Stimulated activated CD8-positive, alpha-beta memory T cell treated with anti-CD3 and anti-CD28 coated beads, Interleukin-4, amount 100 ng/mL, for 24 hours (primary cell): ENCODE results near the gene ASCL2.

Source experiments
- DNase-seq: peaks from one replicate; pipeline ENCODE4 v3.0.0-alpha.2; 2020; ENCODE audit warnings: low read depth

ASCL2 gene, protein sequence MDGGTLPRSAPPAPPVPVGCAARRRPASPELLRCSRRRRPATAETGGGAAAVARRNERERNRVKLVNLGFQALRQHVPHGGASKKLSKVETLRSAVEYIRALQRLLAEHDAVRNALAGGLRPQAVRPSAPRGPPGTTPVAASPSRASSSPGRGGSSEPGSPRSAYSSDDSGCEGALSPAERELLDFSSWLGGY

DNA sequence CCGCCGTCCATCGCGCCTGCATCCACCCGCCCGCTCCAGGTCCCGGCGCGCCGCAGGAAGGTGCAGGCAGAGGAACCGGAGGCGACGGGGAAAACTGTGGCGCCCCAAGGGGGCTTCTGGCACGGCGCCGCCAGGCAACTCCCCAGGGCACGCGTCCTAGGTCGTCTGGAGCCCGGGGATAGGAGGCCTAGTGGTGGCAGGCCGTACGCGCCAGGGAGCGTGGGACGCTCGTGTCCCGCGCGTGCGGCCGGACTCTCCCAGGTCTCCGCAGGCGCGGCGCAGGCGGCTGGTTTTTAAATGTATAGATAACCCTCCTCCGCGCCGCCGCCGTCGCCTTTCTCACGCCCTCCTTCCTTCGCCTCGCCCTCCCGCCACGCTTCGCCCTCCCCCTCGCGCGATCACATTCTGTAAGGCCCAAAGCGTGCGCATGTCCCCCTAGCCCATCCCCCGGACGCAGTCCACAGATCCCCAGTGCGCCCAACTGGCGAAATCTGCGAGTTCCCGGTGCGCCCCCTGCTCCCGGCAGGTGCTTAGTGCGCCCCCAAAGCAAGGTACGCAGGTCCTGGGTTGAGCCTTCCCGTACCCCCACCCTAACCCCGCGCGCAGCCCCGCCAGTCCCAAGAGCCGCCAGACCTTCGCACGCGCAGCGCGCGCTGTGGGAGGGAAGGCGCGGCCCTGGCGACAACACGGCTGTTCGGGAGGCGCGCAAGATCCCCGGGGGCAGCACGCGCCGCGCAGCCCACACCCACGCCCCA lies at the start of gene ASCL2:
Gene ASCL2 (minus strand): TSS at position 267 of the 755 bp plus-strand sequence. CDS start 256 bp downstream, at position 11.
- DNase-seq, result no peak

DNA sequence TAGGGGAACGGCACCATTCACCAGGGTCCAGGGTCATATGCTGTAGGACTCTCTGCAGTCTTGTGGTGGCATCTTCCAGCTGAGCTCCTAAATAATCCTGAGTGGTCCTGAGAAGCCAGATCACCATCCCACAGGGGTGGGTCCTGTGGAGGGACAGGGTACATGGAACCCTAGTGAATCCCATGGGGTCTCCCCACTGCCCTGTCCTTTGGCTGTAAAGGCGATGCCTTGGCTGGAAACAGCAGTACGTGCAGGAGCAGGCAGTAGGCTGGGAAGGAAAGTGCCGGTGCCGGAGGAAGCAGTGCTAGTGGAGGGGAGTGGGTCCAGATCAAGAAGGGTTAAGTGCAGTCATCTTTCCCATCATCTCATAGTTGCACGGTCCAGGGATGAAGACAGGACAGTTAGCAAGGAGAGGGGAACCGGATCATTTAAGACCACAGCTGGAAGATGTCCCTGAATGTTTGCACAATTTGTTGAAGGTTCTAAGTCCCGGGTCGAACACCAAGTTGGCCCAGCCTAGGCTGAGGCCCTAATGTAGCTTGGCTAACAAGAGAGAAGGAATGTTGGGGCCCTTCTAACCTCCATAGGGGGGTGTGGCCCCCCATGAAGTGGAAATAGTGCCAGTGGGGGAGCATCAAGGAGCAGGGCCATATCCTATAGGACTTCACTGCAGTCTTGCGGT lies 49.5 kb upstream of the ASCL2 start:
- DNase-seq, result no peak

DNA sequence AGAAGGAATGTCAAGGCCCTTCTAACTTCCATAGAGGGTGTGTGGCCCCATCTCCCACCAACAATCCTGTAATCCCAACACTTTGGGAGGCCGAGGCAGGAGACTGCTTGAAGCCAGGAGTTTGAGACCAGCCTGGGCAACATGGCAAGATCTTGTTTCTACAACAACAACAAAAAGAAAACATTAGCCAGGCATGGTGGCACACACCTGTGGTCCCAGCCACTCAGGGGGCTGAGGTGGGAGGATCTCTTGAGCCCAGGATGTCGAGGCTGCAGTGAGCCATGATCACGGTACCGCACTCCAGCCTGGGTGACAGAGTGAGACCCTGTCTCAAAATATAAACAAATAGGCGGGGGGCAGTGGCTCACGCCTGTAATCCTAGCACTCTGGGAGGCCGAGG lies 48.3 kb upstream of the ASCL2 start:
- no peak for DNase-seq

DNA sequence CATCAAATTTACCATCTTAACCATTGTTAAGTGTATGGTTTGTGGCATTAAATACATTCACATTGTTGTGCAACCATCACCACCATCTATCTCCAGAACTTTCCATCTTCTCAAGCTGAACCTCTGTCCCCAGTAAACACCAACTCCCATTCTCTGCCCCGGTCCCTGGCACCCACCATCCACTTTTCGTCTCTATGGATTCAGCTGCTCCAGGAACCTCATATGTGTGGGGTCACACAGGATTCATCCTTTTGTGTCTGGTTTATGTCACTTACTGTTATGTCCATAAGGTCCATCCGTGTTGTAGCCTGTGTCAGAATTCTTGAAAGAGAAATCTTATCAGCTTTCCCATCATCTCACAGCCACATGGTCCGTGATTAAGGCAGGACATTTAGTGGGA lies 47.7 kb upstream of the ASCL2 start:
- no peak for DNase-seq

DNA sequence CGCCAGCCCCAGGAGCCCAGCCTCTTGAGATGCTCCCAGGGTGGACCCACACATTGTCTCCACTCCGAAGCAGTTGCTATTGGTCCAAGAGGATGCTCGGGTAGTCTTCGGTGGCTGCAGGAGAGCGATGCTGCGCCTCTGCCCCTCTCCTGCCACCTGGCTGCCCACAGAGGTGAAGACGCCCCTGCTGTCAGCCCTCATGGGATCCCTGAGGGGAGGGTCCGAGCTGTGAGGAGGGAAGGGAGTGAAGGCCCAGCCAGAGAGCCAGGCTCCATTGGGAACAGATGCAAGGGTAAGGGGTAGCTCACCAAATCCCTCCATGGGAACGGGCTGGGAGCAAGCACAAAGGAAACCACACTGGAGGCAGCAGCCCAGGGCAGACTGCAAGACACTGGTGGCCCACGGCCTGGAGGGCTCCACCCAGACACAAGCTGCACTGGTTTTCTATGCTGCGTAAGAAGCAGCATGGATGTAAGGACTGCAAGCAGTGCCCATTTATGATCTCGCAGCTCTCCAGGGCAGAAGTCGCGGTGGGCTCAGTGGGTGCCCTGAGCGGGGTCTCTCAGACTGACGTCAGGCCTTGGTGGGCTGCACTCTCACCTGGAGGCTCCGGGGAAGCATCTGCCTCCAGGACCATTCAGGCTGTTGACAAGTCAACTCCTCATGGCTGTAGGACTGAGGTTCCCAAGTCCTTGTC lies 47.1 kb upstream of the ASCL2 start:
- no peak for DNase-seq

DNA sequence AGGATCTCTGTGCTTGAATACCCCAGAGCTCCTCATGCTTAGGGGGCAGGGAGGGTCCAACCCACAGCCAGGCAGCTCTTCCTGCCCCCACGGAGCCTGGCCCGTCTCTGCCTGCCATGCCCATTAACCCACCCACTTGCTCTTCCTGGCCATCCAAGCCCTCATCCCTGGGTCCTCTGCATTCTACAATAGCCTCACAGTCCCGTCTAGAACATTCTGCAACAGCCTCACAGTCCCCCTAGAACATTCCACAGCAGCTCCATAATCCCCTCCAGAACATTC lies 46.5 kb upstream of the ASCL2 start:
- no peak for DNase-seq

DNA sequence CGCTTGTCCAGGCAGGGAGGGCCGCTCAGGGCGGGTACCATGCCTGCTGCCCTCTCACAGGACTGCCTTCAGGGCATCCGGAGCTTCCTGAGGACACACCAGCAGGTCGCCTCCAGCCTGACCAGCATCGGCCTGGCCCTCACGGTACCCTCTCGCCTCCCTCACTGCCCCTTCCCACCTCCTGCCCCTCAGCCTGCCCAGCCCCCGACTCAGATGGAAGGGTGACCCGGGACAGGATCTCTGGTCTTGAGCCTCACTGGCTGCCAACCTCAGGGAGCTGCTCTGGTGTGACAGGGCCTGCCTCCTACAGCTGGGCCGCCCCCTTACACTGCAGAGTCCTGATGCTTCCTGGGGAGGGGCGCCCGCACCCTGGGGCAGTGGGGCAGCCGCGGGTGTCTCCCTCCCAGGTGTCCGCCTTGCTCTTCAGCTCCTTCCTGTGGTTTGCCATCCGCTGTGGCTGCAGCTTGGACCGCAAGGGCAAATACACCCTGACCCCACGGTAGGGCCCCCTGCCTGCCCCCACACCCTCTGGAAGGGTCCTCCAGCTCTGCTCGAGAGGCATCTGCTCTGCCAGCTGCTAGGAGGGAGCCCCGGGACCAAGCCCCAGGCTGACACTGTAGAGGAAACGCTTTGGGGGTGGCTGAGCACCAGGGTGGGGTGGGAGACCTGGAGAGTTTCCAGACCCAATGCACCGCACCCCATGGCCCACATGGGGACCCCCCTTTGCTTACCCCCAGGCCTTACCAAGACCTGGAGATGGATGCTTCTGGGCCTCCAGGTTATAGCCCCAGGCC lies 46.0 kb upstream of the ASCL2 start:
- DNase-seq, result no peak

DNA sequence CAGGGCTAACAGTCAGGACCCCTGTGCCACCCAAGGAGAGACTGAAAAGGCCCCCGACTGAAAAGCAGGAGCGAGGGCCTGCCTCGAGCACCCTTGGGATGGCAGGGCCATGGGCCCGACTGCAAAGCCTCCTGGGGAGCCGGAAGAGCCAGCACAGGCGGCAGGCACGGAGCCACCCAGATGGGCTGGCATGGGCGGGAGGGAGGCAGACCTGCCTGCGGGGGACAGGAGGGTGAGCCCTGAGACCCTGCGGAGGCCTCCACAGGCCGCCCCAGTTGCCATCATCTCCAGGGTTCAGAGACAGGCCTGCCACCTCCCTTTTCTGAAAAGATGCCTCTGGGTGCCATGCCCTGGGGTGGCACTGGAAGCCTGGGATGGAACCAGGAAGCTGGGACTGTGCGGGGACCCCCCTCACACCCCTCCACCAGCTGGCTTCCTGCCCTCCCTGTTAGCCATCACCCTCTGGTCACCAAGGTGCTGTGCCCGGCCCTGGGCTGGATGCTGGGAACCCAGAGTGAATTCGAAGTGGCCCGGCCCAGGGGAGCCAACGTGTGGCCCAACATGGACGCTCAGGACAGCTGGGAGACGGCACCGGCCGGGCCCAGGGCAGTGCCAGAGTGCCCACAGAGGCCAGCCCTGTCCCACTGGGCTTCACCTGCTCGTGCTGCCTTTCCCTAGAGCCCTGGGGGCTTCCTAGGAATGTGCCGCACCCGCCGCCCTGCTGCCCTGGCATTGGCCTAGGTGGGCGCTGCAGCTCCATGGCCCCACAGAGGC lies 45.2 kb upstream of the ASCL2 start:
- DNase-seq, result no peak

DNA sequence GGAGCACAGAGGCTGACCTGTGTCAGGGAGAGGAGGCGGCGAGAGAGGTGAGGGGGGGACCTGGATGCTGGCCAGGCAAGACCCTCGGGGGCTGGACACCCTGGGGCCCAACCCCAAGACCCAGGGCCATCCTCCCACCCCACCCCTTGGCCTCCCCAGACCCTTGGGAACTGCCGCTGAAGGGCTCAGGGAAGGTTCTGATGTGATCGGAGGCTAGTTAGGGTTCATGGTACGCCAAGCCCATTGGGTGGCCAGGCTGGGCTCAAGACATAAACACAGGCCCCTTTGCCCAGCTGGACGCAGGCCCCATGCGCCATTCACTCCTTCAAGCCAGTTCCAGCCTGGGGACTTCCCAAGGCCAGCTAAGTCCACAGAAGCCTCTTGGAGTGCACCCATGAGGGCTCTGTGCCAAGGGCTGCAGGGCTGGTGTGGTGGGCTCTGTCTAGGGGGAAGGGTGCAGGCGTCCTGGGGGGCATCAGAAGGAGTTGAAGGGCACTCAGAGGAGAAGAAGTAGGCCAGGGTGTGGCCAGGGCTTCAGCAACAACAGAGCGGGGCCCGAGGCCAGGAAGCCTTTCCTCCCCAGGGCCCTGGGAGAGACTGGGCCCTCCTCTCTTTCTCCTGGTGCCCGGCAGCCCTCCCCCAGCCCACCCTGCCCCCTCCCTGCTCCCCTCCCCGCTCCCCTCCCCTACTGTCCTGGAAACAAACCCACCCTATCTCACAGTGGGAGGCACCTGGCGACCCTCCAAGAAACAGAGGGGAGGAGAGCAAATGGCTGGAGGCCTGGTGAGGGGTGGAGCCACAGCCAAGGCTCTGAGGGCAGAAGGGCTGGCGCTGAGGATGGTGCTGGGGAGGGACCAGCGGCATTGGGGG lies 44.4 kb upstream of the ASCL2 start:
- no peak for DNase-seq

DNA sequence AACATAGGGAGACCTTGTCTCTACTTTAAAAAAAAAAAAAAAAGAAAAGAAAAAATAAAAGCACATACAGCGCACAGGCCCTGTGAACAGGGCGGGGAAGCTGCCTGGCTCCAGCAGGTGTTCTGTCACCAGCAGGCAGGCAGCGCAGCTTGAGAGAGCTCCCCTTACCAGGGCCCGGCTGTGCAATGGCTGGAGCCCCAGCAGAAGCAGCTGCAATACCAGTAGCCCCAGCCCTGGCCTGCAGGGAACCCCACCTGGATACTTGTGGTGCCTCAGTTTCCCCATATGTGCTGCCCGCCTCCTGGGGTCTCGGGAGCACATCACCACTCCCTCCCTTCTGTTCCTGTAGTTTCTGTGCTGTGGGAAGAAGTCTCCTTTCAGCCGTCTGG lies 43.7 kb upstream of the ASCL2 start:
- DNase-seq, result no peak

DNA sequence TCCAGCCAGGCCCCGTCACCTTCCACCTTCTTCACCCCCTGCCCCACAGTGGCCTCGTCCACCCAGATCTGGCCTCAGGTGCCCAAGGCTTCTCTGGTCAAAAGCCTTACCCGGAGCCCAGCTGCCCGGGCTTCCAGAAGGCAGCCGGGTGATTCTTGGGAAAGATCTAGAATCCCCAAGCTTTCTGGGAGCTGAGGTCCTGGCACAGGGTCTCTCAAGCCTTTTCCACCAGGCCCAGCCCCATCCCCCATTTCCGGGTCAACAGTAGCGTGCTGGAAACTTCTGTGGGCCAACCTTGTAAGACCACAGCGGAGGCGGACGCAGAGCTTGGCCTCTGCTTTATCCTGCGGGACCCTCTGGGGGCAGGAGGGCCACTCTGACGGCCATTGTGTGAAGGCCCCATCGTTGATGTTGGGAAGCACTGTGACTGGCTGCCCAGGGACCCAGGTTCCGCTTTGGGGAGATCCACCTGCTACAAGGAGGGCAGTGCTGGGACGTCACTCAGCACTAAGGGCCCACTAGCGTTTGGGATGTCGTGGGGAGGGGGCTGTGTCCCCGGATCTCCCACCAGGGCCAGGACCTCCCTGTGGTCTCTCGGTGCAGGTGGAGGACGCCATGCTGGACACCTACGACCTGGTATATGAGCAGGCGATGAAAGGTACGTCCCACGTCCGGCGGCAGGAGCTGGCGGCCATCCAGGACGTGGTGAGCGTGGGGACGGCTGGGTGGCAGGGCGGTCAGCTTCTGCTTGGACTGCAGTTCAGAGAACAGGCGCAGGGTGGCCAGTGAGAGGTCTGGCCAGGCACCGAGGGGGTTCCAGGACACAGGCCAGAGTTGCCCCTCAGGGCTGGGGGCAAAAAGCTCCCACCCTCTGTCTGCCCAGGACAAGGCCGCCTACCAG lies 42.9 kb upstream of the ASCL2 start:
- no peak for DNase-seq

DNA sequence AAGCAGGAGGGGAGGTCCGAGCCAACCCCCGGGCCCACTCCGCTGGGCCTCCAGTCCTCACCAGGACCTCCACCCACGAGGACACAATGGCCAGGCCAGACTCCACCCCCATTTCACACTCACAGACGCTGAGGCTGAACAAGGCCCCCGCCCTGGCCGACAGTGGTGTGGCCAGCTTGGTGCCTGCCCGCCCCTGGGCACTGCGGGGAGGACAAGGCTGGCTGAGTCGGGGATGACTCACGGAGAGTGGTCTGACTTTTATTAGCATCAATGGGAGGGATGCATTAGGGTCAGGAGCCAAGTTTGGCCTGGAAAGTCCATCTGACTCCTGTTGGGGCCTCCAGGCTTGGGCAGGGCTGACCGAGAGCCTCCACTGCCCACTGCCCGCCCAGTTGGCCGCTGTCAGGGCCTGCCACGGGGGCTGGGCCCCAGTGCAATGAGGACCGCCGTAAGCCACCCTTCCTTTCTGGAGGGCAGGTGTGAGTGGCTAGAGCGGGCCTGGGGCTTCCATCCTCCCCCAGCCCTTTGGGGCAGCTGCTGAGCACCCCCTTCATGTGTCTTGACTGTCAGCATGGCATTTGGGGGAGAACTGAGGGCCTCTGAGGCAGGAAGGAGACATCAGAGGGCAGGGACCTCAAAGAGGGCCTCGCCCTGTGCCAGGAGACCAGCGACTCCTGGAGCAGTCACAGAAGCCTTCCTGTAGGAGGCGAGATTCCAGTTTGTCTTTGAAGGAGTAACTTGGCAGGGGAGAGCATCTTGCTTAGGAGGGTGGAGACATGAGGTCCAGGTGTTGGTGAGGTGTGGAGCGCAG lies 42.0 kb upstream of the ASCL2 start:
- DNase-seq, result no peak

DNA sequence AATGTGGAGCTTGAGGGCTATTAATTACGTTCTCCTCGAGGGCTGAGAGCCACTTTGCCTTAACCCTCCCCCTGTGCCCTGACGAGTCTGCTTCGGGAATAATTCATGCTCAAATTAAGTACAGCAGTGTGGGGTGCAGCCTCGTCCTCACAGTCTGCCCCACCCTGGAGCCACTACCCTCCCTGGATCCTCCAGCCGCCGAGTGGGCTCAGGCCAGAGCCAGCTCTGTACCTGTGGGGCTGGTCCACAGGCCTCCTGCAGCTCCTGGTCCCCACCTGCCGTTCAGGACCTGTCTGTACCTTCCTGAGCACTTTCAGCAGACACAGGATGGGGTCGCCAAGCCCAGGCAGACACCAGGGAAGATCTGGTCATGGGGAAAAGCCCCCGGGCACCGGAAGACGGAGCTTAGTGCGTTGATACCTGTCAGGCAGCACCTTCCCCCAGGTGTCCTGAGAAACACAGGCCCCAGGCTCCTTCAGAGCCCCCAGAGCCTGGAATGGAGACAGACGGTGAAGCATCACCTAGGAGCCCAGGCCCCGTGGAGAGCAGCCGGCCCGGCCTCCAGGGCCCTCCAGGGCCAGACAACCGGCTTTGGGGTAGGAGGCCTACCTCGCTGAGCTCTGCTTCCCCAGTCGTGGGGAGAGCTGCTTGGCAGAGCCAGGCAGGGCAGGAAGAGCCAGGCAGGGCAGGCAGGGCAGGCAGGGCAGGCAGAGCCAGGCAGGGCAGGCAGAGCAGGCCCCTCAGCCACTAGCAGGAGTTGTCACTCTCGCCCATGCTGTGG lies 41.2 kb upstream of the ASCL2 start:
- DNase-seq, result no peak

DNA sequence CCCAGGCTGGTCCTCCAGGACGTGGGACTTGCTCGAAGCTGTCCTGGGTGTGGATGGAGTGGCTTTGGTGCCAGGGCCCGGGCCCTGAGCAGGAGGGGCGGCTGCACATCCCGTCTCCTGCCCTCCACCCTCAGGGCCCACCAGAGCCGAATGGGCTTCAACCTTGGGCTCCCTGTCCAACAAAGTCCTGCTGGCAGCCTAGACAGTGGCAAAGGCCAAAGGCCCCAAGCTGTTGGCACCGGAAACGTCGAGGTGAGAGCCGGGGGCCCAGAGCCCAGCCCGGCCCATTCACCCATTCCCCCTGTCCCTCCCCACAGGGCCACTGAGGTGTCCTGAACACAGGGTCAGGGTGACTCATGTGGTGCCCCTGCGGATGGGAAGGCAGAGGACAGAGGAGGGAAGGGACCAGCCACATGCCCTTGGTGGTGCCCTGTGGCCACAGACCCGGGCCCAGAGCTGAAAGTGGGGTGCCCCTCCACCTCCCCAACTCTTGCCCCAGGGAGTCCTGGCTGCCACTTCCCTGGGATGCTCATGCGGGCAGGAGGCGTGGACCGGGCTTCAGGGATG lies 40.5 kb upstream of the ASCL2 start:
- no peak for DNase-seq

DNA sequence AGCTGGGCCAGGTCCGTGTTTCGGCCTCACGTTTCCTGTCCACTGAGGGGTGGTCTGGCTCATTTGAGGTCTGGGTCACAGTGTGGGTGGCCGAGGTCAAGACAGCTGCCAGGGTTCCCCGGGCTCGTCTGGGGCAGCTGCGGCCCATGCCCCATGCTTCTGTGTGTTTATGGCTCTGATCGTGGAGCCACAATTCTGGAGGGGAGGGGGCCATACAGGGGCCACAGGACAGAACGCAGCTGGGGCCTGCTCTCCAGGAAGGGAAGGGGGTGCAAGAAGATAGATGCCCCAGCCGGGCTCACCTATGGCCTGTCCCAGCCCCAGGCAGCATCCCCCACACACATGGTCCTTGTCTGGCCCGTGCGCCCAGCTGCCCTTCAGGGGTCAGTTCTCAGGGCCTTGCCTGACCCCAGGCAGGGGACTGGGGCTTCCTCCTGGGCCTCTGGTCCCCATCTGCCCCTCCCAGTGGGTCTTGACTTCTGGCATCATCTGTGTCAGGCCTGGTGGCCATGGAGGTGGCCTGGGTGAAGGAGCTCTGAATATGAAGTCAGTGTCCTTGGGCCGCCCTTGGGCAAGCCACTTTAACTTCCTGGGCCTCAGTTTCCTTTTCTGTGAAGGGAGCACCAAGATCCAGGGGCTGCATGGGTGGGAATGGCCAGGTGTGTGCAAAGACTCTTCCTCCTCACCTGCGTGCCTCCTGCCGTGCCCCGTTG lies 39.8 kb upstream of the ASCL2 start:
- no peak for DNase-seq

DNA sequence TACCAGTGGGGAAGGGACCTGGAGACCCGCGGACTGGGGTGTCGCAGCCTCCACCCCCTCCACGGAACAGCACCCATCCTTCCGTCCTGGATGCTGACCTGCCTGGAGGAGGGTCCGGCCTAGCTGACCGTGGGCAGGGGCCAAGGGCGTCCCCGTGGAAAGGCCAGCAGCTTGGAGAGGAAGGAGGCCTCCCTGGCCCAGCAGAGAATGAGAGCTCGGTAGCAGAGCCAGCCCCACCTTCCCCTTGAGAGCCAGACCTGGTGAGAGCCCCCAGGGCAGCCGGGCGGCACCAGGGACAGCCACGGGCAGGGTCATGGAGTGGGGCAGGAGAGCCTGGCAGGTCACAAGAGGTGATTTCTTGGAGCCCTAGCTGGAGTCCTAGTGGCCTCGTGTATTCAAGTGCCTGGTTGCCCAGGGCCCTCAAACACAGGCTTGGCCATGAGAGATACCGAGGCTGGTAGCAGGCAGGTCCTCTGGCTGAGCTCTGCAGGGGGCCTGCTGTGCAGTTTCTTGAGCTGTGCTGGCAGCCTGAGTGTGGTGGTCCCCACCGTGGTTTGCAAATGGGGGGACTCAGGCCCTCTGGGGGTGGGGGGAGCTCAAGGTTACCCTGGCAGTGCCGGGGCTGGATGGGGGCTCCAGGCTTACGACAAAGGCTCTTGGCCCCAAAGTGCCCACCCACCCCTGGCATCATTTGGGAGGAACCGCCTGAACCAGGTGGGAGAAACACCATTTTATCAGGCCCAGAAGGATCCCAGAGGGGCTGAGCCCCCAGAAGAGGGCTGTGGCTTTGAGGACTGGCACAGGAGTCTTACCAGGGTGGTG lies 39.1 kb upstream of the ASCL2 start:
- DNase-seq, result no peak
